ENCODE data around the gene DAGLB. TPM values are rescaled to one million over a fixed set of nuclear protein-coding genes. Genes with fewer than 3 reads are reported as not detected.
"Not testable (repeated sequence)": the region's sequence is repeated elsewhere in the genome, so short reads cannot be mapped to it uniquely, and the experiment has no call there.

The DAGLB gene
- total and polyA plus RNA-seq, 2 donors, result 11.1 to 19.4 TPM

DNA sequence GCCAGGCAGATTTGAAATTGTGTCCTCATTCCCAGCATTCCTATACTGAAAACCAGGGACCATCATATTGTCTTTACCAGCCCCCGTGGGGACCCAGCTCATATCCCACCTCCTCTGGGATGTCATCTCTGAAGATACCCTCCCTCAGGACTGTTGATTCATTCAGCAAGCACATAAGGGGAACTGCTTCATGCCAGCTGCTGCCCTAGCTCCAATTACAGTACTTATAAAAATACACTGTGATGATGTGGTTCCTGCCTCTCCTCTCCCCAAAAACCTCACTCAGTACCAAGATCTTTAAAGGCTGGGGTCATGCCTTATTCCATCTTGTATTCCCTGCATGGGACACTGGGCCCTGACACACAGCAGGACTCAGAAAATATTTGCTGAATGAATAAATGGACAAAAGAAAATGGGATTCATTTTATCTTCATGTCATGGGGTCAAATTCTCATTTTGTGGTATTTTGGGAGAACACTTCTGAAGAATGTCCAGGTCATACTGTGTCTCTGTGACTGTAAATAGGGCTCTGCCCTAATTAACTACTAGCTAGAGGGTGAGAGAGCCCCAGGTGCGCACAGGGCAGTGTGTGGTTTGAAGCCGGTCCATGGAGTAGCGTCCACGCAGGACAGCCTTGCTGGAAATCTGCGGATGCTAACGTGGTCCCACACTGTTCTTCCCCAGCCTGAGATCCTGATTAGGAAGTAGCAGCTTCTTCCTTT is 29.0 kb upstream of the DAGLB start:
- WGBS, result 91% methylated on average over 7 of the region's 7 CpGs
- no peak for DNase-seq (ENCODE audit: low read depth in 6 of 9, low spot score in 9 of 9)
- Histone ChIP-seq H3K27me3 (ENCODE audit: control insufficient read depth in 2 of 2, insufficient read depth in 1 of 2, low read length in 1 of 2) (no peaks in the 10 kb centered on the region), H3K4me3 (ENCODE audit: low read length in 2 of 2) (no peak overlapping the region), H3K4me1 (ENCODE audit: control insufficient read depth in 2 of 2, insufficient read depth in 2 of 2, low read length in 2 of 2) (peaks cover 0 to 2% of the 10 kb centered on the region in 2 donors), H3K36me3 (ENCODE audit: control insufficient read depth in 2 of 2, insufficient read depth in 2 of 2, low read length in 1 of 2) (peaks cover 10 to 45% of the 10 kb centered on the region in 2 donors), H3K9me3 (ENCODE audit: control insufficient read depth in 2 of 2, insufficient read depth in 1 of 2, low read length in 1 of 2) (no peaks in the 10 kb centered on the region), H3K27ac (ENCODE audit: low read depth in 1 of 2, low read length in 1 of 2) (no peak overlapping the region)

DNA sequence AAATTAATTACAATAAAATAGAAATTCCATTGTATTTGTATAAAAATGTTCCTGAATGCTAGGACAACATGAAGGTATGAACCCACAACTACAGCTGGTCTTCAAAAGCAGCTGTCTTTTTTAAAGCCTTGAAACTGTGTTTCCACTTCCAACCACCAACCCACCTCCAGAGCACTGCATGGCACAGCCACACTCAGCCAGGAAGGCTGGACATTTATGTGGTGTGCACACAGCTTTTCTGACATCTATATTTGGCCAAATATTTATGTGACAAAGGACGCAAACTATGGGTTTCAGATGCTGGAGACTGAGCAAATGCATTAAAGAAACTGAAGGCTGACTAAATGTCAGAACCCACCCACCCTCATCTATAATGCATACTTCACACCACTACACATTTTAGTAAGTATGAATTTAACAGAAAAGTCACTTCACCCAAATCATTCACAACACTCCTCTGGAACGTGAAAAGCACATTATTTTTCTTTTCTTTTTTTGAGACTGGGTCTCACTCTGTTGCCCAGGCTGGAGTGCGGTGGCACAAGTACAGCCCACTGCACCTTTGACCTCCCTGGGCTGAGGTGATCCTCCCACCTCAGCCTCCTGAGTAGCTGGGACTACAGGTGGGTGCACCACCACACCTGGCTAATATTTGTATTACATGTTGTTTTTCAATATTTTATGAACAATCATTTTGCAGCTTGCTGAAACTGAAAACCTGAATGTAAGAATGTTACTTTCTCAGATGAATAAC is 27.9 kb upstream of the DAGLB start:
- Histone ChIP-seq H3K27me3 (ENCODE audit: control insufficient read depth in 2 of 2, insufficient read depth in 1 of 2, low read length in 1 of 2) (no peaks in the 10 kb centered on the region), H3K9me3 (ENCODE audit: control insufficient read depth in 2 of 2, insufficient read depth in 1 of 2, low read length in 1 of 2) (no peaks in the 10 kb centered on the region), H3K4me3 (ENCODE audit: low read length in 2 of 2) (no peak overlapping the region), H3K27ac (ENCODE audit: low read depth in 1 of 2, low read length in 1 of 2) (no peak overlapping the region), H3K4me1 (ENCODE audit: control insufficient read depth in 2 of 2, insufficient read depth in 2 of 2, low read length in 2 of 2) (peaks cover 0 to 2% of the 10 kb centered on the region in 2 donors), H3K36me3 (ENCODE audit: control insufficient read depth in 2 of 2, insufficient read depth in 2 of 2, low read length in 1 of 2) (peaks cover 10 to 44% of the 10 kb centered on the region in 2 donors)
- WGBS, result 97% methylated on average over 3 of the region's 3 CpGs
- DNase-seq (ENCODE audit: low read depth in 6 of 9, low spot score in 9 of 9), result no peak

DNA sequence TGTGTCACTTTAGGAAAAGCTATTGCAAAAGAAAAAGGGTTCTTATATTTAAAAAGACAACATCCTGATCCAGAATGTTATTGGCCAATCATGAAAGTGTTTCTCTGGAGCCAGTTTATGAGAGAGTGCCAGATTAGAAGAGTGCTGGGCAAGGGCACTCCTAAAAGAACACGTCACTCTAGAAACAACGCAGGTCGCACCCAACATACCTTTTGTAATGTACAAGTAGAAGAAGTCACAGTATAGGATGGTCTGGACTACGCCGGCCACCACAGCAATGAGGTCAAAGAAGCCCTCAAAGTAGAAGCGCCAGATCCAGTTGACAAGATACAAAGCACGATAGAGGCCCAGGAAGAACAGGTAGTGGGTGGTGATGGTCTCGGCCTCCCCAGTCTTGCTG is 18.1 kb upstream of the DAGLB start:
- Histone ChIP-seq H3K4me3 (ENCODE audit: low read length in 2 of 2) (no peak overlapping the region), H3K4me1 (ENCODE audit: control insufficient read depth in 2 of 2, insufficient read depth in 2 of 2, low read length in 2 of 2) (no peaks in the 10 kb centered on the region), H3K36me3 (ENCODE audit: control insufficient read depth in 2 of 2, insufficient read depth in 2 of 2, low read length in 1 of 2) (peaks cover 54 to 75% of the 10 kb centered on the region in 2 donors), H3K9me3 (ENCODE audit: control insufficient read depth in 2 of 2, insufficient read depth in 1 of 2, low read length in 1 of 2) (peaks cover 0 to 2% of the 10 kb centered on the region in 2 donors), H3K27me3 (ENCODE audit: control insufficient read depth in 2 of 2, insufficient read depth in 1 of 2, low read length in 1 of 2) (no peaks in the 10 kb centered on the region), H3K27ac (ENCODE audit: low read depth in 1 of 2, low read length in 1 of 2) (no peak overlapping the region)
- 97% methylated on average over 8 of the region's 8 CpGs for WGBS
- no peak for DNase-seq (ENCODE audit: low read depth in 6 of 9, low spot score in 9 of 9)

DNA sequence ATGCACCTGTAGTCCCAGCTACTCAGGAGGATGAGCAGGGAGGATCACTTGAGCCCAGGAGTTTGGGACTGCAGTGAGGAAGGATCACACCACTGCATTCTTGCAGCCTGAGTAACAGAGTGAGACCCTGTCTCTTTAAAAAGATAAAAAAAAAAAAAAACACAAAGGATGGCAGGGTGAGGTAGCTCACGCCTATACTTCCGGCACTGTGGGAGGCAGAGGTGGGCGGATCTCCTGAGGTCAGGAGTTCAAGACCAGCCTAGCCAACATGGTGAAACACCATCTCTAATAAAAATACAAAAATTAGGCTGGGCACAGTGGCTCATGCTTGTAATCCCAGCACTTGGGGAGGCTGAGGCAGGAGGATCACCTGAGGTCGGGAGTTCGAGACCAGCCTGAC is 15.9 kb upstream of the DAGLB start:
- not testable (repeated sequence) for H3K4me1 ChIP-seq (ENCODE audit: control insufficient read depth in 2 of 2, insufficient read depth in 2 of 2, low read length in 2 of 2); H3K27me3 ChIP-seq (ENCODE audit: control insufficient read depth in 2 of 2, insufficient read depth in 1 of 2, low read length in 1 of 2); H3K4me3 ChIP-seq (ENCODE audit: low read length in 2 of 2); H3K9me3 ChIP-seq (ENCODE audit: control insufficient read depth in 2 of 2, insufficient read depth in 1 of 2, low read length in 1 of 2); DNase-seq (ENCODE audit: low read depth in 6 of 9, low spot score in 9 of 9); H3K27ac ChIP-seq (ENCODE audit: low read depth in 1 of 2, low read length in 1 of 2)
- 97% methylated on average over 5 of the region's 5 CpGs for WGBS
- peaks cover 37 to 66% of the 10 kb centered on the region in 2 donors for H3K36me3 ChIP-seq (ENCODE audit: control insufficient read depth in 2 of 2, insufficient read depth in 2 of 2, low read length in 1 of 2)

DNA sequence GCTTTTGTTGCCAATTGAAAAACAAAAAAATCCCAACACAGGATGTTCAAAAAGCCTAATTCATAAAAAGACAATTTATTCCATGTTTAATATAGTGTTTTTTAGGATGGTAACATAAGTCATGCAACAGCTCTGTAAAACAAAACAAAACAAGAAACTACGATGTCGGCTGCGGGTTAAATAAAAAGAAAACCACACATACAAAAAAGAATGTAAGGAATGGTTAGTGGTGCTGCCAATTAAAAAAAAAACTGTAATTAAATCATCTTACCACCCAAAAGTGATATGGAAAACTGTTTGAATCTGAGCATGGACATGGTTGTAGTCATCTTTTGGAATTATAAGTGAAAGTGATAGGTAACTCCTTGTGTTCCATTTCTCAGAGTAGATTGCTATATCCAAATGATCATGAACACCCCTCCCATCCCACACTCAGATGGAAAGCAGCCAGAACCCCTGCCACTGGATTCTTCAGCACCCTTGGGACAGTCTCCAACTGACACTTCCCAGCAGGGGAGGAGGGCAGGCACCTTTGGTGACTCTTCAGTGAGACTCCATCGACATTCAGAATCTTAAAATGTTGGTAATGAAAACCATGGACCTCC is 14.3 kb upstream of the DAGLB start:
- peaks cover 26 to 54% of the 10 kb centered on the region in 2 donors for H3K36me3 ChIP-seq (ENCODE audit: control insufficient read depth in 2 of 2, insufficient read depth in 2 of 2, low read length in 1 of 2)
- no peak overlapping the region for H3K4me3 ChIP-seq (ENCODE audit: low read length in 2 of 2)
- no peak overlapping the region for H3K27ac ChIP-seq (ENCODE audit: low read depth in 1 of 2, low read length in 1 of 2)
- peaks cover 0 to 2% of the 10 kb centered on the region in 2 donors for H3K9me3 ChIP-seq (ENCODE audit: control insufficient read depth in 2 of 2, insufficient read depth in 1 of 2, low read length in 1 of 2)
- 95% methylated on average over 4 of the region's 4 CpGs for WGBS
- no peak for DNase-seq (ENCODE audit: low read depth in 6 of 9, low spot score in 9 of 9)
- no peaks in the 10 kb centered on the region for H3K4me1 ChIP-seq (ENCODE audit: control insufficient read depth in 2 of 2, insufficient read depth in 2 of 2, low read length in 2 of 2)
- no peaks in the 10 kb centered on the region for H3K27me3 ChIP-seq (ENCODE audit: control insufficient read depth in 2 of 2, insufficient read depth in 1 of 2, low read length in 1 of 2)

DNA sequence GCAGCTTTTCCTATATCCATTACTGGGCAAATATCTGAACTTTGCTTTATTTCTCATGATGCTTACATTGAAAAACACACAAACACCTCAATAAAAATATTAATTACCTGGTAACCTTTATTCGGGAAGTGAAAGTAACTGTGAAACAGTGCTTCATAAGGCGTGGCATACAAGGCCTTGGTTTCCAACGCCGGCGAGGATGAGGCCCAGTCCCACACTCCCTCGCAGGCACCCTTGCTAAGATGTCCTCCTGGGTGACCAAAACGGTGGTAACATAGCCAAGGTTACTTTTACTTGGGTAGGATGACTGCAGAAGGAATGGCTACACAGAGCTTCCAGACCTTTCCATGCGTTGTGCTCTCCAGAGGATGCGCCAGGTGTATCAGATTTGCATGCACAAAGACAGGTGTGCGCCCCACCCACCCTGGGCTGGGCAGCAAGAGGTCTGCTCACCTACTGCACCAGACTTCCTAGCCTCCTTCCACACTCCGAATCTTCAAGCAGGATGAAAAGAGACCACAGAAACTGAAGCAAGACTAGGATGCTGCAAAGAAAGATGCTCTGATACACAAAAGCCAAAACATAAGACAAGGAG is 13.3 kb upstream of the DAGLB start:
- Histone ChIP-seq H3K4me3 (ENCODE audit: low read length in 2 of 2) (no peak overlapping the region), H3K36me3 (ENCODE audit: control insufficient read depth in 2 of 2, insufficient read depth in 2 of 2, low read length in 1 of 2) (peaks cover 16 to 44% of the 10 kb centered on the region in 2 donors), H3K9me3 (ENCODE audit: control insufficient read depth in 2 of 2, insufficient read depth in 1 of 2, low read length in 1 of 2) (no peaks in the 10 kb centered on the region), H3K27me3 (ENCODE audit: control insufficient read depth in 2 of 2, insufficient read depth in 1 of 2, low read length in 1 of 2) (no peaks in the 10 kb centered on the region), H3K4me1 (ENCODE audit: control insufficient read depth in 2 of 2, insufficient read depth in 2 of 2, low read length in 2 of 2) (no peaks in the 10 kb centered on the region), H3K27ac (ENCODE audit: low read depth in 1 of 2, low read length in 1 of 2) (no peak overlapping the region)
- WGBS, result 97% methylated on average over 11 of the region's 11 CpGs
- no peak for DNase-seq (ENCODE audit: low read depth in 6 of 9, low spot score in 9 of 9)

DNA sequence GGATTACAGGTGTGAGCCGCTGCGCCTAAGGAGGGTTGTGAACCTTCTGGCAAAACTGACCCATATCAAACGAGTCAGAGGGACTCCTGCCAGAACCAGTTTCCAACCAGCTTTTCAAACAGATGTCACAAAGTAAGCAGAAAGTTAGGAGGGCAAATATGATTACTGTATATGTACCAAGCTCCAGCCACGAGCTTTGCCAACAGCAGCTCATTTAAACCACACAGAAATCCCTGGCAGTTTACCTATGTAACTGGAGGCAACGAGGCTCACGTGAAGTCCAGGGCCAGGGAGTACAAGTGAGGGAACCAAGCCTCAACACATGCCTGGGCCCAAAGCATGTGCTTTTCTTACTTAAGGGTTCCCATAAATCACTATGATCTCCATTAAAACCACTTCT is 12.5 kb upstream of the DAGLB start:
- no peak for DNase-seq (ENCODE audit: low read depth in 6 of 9, low spot score in 9 of 9)
- Histone ChIP-seq H3K27ac (ENCODE audit: low read depth in 1 of 2, low read length in 1 of 2) (no peak overlapping the region), H3K27me3 (ENCODE audit: control insufficient read depth in 2 of 2, insufficient read depth in 1 of 2, low read length in 1 of 2) (no peaks in the 10 kb centered on the region), H3K4me1 (ENCODE audit: control insufficient read depth in 2 of 2, insufficient read depth in 2 of 2, low read length in 2 of 2) (no peaks in the 10 kb centered on the region), H3K36me3 (ENCODE audit: control insufficient read depth in 2 of 2, insufficient read depth in 2 of 2, low read length in 1 of 2) (peaks cover 9 to 36% of the 10 kb centered on the region in 2 donors), H3K9me3 (ENCODE audit: control insufficient read depth in 2 of 2, insufficient read depth in 1 of 2, low read length in 1 of 2) (no peaks in the 10 kb centered on the region), H3K4me3 (ENCODE audit: low read length in 2 of 2) (no peak overlapping the region)
- WGBS, result 95% methylated on average over 6 of the region's 6 CpGs

DNA sequence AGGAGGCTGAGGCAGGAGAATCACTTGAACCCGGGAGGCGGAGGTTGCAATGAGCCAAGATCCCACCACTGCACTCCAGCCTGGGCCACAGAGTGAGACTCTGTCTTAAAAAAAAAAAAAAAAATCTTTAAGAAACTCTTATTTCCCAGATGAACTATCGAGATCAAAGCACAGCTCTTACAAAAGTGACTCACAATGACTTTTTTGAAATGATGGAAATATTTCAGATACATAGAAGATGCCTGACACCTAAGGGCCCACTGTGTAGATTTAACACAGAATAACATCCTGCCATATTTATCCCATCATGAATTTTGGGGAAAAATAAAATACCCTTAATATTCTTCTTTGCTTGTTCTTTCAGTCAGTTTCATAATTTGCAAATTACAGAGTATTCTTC is 10.9 kb upstream of the DAGLB start:
- not testable (repeated sequence) for H3K27ac ChIP-seq (ENCODE audit: low read depth in 1 of 2, low read length in 1 of 2)
- WGBS, result 92% methylated on average over 3 of the region's 3 CpGs

DNA sequence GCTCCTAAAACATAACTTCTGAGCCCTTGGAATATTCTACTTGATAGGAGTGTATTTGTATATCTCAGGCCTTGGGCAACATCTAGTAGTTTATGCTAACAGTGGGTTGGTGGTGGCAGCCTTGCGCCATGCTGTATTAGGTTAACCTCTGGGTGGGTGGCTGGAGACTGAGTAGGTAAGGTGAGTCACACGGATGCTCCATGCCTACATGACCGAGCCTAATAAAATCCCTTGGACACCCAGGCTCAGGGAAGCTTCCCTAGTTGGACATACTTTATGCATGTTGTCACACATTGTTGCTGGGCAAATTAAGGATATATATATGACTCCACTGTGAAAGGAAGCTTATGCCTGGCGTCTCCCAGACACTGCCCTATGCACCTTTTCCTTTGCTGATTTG is 6.0 kb upstream of the DAGLB start:
- peaks cover 0 to 6% of the 10 kb centered on the region in 2 donors for H3K4me1 ChIP-seq (ENCODE audit: control insufficient read depth in 2 of 2, insufficient read depth in 2 of 2, low read length in 2 of 2)
- H3K9me3 ChIP-seq (ENCODE audit: control insufficient read depth in 2 of 2, insufficient read depth in 1 of 2, low read length in 1 of 2), result no peaks in the 10 kb centered on the region
- no peaks in the 10 kb centered on the region for H3K36me3 ChIP-seq (ENCODE audit: control insufficient read depth in 2 of 2, insufficient read depth in 2 of 2, low read length in 1 of 2)
- no peaks in the 10 kb centered on the region for H3K27me3 ChIP-seq (ENCODE audit: control insufficient read depth in 2 of 2, insufficient read depth in 1 of 2, low read length in 1 of 2)
- no peak overlapping the region for H3K27ac ChIP-seq (ENCODE audit: low read depth in 1 of 2, low read length in 1 of 2)
- WGBS, result 95% methylated on average over 4 of the region's 4 CpGs
- DNase-seq (ENCODE audit: low read depth in 6 of 9, low spot score in 9 of 9), result no peak
- no peak overlapping the region for H3K4me3 ChIP-seq (ENCODE audit: low read length in 2 of 2)

More for the DNA sequence above, 10.9 kb upstream of the DAGLB start:
- H3K4me3 ChIP-seq (ENCODE audit: low read length in 2 of 2); DNase-seq (ENCODE audit: low read depth in 6 of 9, low spot score in 9 of 9); H3K27me3 ChIP-seq (ENCODE audit: control insufficient read depth in 2 of 2, insufficient read depth in 1 of 2, low read length in 1 of 2); H3K9me3 ChIP-seq (ENCODE audit: control insufficient read depth in 2 of 2, insufficient read depth in 1 of 2, low read length in 1 of 2); H3K4me1 ChIP-seq (ENCODE audit: control insufficient read depth in 2 of 2, insufficient read depth in 2 of 2, low read length in 2 of 2): not testable (repeated sequence)
- peaks cover 9 to 32% of the 10 kb centered on the region in 2 donors for H3K36me3 ChIP-seq (ENCODE audit: control insufficient read depth in 2 of 2, insufficient read depth in 2 of 2, low read length in 1 of 2)

Data from thymus (tissue), 11 donors.